Smooth muscle cell of bladder (primary cell): ENCODE measurements around the gene REM2. TPM values are rescaled to one million over a fixed set of nuclear protein-coding genes. Genes with fewer than 3 reads are reported as not detected.

Experiments used
- total RNA-seq: library from RNA; depleted of rRNA; stranded (reverse); fragments of >200 nt; gene quantifications from 2 replicates; pipeline ENCODE4 v1.2.3, GENCODE V29; 2014

Gene REM2
- 0.09 and 0.14 TPM in 2 replicates for total RNA-seq

GRCh38 chr14:22883173-22883976 is at the start of gene REM2:
Gene REM2, plus strand, starts transcription at chr14:22883222. Its CDS starts 66 bp downstream, at chr14:22883288.

GRCh38 chr14:22836301-22837113 is 46.5 kb upstream of the REM2 start, which contains the start of gene MMP14:
Gene MMP14, plus strand, starts transcription at chr14:22836585. Its CDS starts 233 bp downstream, at chr14:22836818.

GRCh38 chr14:22871224-22872032 is 11.6 kb upstream of the REM2 start, which contains the start of gene LRP10:
Gene LRP10, plus strand, starts transcription at chr14:22871740. Its CDS starts 564 bp downstream, at chr14:22872304.

GRCh38 chr14:22918804-22919600 is 36.0 kb downstream of the REM2 start, which contains the start of gene RBM23:
Gene RBM23, minus strand, starts transcription at chr14:22919149.

GRCh38 chr14:22929104-22929960 is 46.3 kb downstream of the REM2 start, which contains the start of gene PRMT5:
Gene PRMT5, minus strand, starts transcription at chr14:22929376. Its CDS starts 15 bp downstream, at chr14:22929361.

Other genes with a start within 250 kb of the REM2 start
- gene OR6J1, start 238.9 kb upstream of the REM2 start, total RNA-seq, result not detected in 2 replicates
- gene OXA1L, start 116.5 kb upstream of the REM2 start, total RNA-seq, result 52.9 and 53.8 TPM in 2 replicates
- 4.1 and 6.1 TPM in 2 replicates for gene SLC7A7, start 67.8 kb upstream of the REM2 start, total RNA-seq
- gene MRPL52, start 53.3 kb upstream of the REM2 start, total RNA-seq, result 39.1 and 41.8 TPM in 2 replicates
- gene MMP14, start 46.6 kb upstream of the REM2 start, total RNA-seq, result 348 and 486 TPM in 2 replicates
- 40.8 and 66.0 TPM in 2 replicates for gene LRP10, start 11.5 kb upstream of the REM2 start, total RNA-seq
- gene RBM23, start 35.9 kb downstream of the REM2 start, total RNA-seq, result 47.5 and 50.9 TPM in 2 replicates
- gene PRMT5, start 46.2 kb downstream of the REM2 start, total RNA-seq, result 45.7 and 48.5 TPM in 2 replicates
- 27.6 and 32.4 TPM in 2 replicates for gene HAUS4, start 73.9 kb downstream of the REM2 start, total RNA-seq
- 31.0 and 47.3 TPM in 2 replicates for gene AJUBA, start 99.3 kb downstream of the REM2 start, total RNA-seq
- gene C14orf93, start 126.9 kb downstream of the REM2 start, total RNA-seq, result 10.4 and 11.7 TPM in 2 replicates
- 222 and 237 TPM in 2 replicates for gene PSMB5, start 151.7 kb downstream of the REM2 start, total RNA-seq
- gene PSMB11, start 159.0 kb downstream of the REM2 start, total RNA-seq, result not detected in 2 replicates
- gene CDH24, start 174.3 kb downstream of the REM2 start, total RNA-seq, result 3.3 and 6.2 TPM in 2 replicates
- 53.8 and 73.3 TPM in 2 replicates for gene ACIN1, start 211.9 kb downstream of the REM2 start, total RNA-seq
- gene C14orf119, start 212.3 kb downstream of the REM2 start, total RNA-seq, result 58.2 and 80.6 TPM in 2 replicates
- under 0.01 and 0.18 TPM in 2 replicates for gene CIROP, start 221.8 kb downstream of the REM2 start, total RNA-seq
- gene CEBPE, start 236.0 kb downstream of the REM2 start, total RNA-seq, result not detected in 2 replicates